HT-29 (cell line): ENCODE data around the gene BEND4. TPM values are rescaled to one million over a fixed set of nuclear protein-coding genes. Genes with fewer than 3 reads are reported as not detected.
"Not testable (repeated sequence)": the region's sequence is repeated elsewhere in the genome, so short reads cannot be mapped to it uniquely, and the experiment has no call there.

Source experiments
- DNase-seq: peaks from one replicate; pipeline ENCODE4 v3.0.0-alpha.2; 2015; ENCODE audit warnings: low spot score
- total RNA-seq: library from RNA; depleted of rRNA; stranded (reverse); fragments of >200 nt; shearing (Covaris generic); gene quantifications from 2 replicates; pipeline ENCODE4 v1.2.3, GENCODE V29; 2014; rRNA removed

The BEND4 gene
- not detected in 2 replicates for total RNA-seq

DNA sequence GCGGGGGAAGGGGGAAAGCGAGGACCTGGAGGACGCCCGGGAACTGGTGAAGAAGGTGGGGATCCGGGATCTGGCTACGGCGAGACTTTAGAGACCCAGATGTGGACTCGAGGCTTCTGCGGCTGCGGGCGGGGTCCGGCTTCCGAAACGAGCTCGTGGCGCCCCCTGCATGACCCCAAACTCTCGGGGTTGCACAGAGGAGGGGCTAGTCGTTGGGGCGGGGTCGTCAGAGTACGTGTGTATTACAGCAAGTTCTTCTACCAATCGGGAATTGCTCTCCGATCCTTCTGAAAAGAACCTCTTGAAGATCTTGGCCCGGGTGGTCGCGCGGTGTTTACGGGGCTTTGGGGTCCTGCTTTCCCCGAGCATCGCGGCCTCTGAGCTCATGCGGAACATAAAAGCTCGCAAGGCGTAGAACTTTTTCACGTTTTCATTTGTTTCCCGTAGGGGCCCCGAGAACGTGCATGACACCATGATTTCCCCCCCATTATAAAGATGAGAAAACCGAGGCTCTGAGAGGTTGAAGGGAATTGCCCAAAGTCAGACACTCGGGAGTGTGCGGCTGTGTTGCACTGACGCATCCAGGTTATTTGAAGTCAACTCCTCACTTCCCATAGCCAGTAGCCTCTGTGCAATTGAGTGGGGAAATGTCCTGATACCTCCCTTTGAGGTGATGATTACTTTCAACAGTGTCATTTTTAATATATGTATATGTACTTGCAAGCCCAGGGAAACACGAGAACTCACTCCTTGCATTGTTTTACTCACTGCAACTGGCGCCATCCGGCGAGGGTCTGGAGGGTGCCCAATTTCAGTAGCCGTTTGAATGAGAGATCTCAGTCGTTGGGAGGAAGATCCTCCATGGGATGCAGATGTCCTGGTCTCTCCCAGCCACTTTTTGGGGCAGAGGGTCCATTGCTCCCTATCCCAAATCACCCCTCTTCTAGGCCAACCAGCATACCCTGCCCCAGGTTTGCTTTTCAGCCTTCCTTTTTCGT lies at the start of gene BEND4:
Gene BEND4 (minus strand): TSS at position 149 of the 998 bp plus-strand sequence. CDS start 512 bp downstream, outside the sequence.
- no peak for DNase-seq

GRCh38 chr4:42197341-42197740 lies 44.9 kb upstream of the BEND4 start:
- no peak for DNase-seq

DNA sequence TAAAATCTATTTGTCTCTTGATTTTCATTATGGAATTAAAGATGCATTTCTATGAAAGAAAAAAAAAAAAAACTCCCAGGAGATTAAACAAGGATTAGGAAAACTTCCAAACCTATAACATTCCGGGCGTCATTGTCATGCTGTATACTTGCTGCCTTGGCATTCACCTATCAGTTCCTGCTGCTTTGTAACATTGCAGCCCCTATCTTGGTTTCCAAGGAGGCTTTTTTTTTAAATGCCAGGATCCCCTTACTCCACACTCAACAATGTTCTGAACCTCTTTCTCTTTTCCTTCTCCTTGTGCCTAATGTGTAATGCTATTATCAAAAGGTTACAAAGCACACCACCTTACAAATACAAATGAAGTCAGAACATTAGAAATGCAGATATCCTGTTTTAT lies 20.5 kb upstream of the BEND4 start:
- DNase-seq = no peak

DNA sequence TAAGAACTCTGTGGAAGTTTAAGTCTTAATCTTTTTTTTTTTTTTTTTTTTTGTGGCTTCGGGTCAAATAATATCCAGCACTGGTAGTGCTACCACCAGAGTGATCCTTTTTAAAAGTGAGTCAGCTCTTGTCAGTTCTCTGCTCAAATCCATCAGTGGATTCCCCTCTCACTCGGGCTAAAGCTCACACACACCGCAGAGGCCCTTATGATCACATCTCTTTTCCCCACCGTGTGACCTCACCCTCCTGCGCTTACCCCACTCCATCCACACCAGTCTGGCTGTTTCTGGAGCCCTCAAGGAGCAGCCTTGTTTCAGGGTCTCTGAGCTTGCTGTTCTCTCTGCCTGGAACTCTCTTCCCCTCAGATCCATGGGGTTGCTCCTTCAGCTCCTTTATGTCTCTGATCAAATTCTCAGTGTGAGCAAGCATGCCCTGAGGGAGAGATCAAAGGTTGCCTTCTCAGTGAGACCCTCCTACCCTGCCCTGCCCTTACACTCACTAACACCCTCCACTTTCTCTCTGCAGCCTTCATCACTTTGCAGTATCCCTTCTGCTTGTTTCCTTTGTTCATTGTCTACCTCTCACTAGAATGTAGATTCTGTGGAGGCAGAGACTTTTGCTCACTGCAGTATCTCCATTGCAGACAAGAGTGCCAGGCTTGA lies 19.8 kb upstream of the BEND4 start:
- no peak for DNase-seq

- DNase-seq = no peak
Observed at GRCh38 chr4:42167709-42168108, 15.3 kb upstream of the BEND4 start.

GRCh38 chr4:42166186-42166585 lies 13.7 kb upstream of the BEND4 start:
- not testable (repeated sequence) for DNase-seq

- DNase-seq = no peak
Observed at GRCh38 chr4:42159271-42160001, 7.0 kb upstream of the BEND4 start.

- no peak for DNase-seq
Observed at GRCh38 chr4:42151568-42152506, 618 bp downstream of the BEND4 start.

- DNase-seq = no peak
Observed at GRCh38 chr4:42150653-42151567, 1.5 kb downstream of the BEND4 start.

DNA sequence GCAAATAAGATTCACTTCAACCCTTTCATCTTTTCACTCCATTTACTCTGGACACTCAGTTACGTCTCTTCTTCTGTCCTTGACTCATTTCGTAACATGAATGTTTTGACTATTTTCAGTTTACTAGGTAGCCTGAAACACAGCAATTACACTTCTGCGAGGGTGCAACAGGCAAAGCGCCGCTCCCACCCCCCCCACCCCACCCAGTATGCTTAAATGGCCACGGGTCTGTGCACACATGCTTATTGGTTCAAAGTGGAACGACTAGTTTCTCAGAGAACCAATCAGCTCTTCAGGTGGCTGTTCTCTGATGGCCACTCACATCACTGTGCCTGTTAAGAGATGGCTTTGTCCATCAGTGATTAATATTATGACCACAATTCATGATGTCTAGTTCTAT lies 3.5 kb downstream of the BEND4 start:
- DNase-seq = no peak

GRCh38 chr4:42148425-42148824 lies 4.0 kb downstream of the BEND4 start:
- DNase-seq = no peak

- DNase-seq = no peak
Observed at GRCh38 chr4:42144028-42144427, 8.4 kb downstream of the BEND4 start.

DNA sequence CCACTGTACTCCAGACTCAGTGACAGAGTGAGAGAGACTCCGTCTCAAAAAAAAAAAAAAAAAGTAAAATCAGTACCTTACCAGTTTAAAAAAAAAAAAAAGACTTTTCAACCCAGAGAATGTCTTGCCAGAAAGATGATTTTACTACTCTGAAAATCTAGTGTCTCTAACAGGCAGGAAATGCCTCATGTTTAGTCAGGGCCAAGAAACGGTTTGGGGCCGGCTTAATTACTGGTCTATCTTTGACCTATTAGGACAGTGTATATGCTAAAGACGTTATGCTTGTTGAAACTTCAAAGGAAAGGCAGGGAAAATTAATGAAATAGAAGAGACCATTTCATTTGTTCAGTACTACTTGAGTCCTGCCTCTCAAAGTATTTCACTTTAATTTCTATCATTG lies 9.9 kb downstream of the BEND4 start:
- DNase-seq = no peak

DNA sequence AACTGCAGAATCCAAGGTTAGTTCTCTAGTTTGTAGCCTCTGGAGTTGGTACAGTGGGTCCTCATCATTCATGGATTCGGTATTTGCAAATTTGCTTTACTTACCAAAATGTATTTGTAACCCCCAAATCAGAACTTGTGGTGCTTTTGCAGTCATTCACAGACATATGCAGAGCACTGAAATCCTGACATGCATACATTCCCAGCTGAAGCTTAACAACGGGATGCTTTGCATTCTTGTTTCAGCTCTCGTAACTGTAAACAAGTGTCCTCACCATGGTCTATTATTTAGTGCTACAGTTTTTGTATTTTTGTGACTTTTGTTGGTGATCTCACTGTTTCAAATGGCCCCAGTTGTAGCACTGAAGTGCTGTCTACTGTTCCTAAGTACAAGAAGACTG lies 16.1 kb downstream of the BEND4 start:
- DNase-seq = no peak

GRCh38 chr4:42133006-42133405 lies 19.4 kb downstream of the BEND4 start:
- DNase-seq = no peak

- DNase-seq = no peak
Observed at GRCh38 chr4:42132099-42132498, 20.4 kb downstream of the BEND4 start.

GRCh38 chr4:42123071-42123644 lies 29.3 kb downstream of the BEND4 start:
- no peak for DNase-seq

- no peak for DNase-seq
Observed at GRCh38 chr4:42122237-42122636, 30.2 kb downstream of the BEND4 start.

- DNase-seq = no peak
Observed at GRCh38 chr4:42119886-42120285, 32.6 kb downstream of the BEND4 start.
